Natural killer cell (primary cell): Measurements from ENCODE around the gene SLC28A2. TPM values are rescaled to one million over a fixed set of nuclear protein-coding genes. Genes with fewer than 3 reads are reported as not detected.

ENCODE experiments used
- ATAC-seq, 3 donors: fragments of 150-1000 bp in 2 of 3; fragments of 200-7000 bp in 1 of 3; cut with Tn5 transposase; 1 replicate in 1 of 3; 2 replicates in 2 of 3; pipeline ENCODE4 v1.10.0; 2021; ENCODE audit warnings: mild to moderate bottlenecking in 2 of 3, moderate library complexity in 2 of 3
- DNase-seq, 2 donors: peaks; one replicate each; pipeline versions ENCODE4 v3.0.0 to v3.0.0-alpha.2; 2013 to 2021; ENCODE audit warnings: mixed read lengths in 1 of 2
- H3K27ac ChIP-seq: one replicate; pipeline ENCODE4 v1.5.1; 2013; ENCODE audit warnings: mild to moderate bottlenecking, low read length
- H3K27me3 ChIP-seq: one replicate; pipeline ENCODE4 v1.6.1; 2013; ENCODE audit warnings: low read length; ENCODE audit not compliant: control insufficient read depth, insufficient read depth
- H3K36me3 ChIP-seq: one replicate; pipeline ENCODE4 v1.6.1; 2013; ENCODE audit warnings: low read length; ENCODE audit not compliant: control insufficient read depth, insufficient read depth
- H3K4me1 ChIP-seq: one replicate; pipeline ENCODE4 v1.6.1; 2013; ENCODE audit warnings: low read length; ENCODE audit not compliant: control insufficient read depth, insufficient read depth
- H3K4me3 ChIP-seq: one replicate; pipeline ENCODE4 v1.5.1; 2013; ENCODE audit warnings: low read length
- H3K9me3 ChIP-seq: one replicate; pipeline ENCODE4 v1.6.1; 2013; ENCODE audit warnings: low read length; ENCODE audit not compliant: control insufficient read depth, insufficient read depth
- H3K27ac Mint-ChIP-seq, 2 donors: one replicate each; pipeline ENCODE4 v1.8.0; 2022; ENCODE audit warnings: mild to moderate bottlenecking in 2 of 2, mixed read lengths in 2 of 2, moderate library complexity in 1 of 2
- H3K27me3 Mint-ChIP-seq, 2 donors: one replicate each; pipeline ENCODE4 v1.8.0; 2022; ENCODE audit warnings: low read depth in 2 of 2, mixed read lengths in 2 of 2
- H3K36me3 Mint-ChIP-seq: one replicate; pipeline ENCODE4 v1.8.0; 2022; ENCODE audit warnings: mixed read lengths
- H3K4me1 Mint-ChIP-seq, 2 donors: one replicate each; pipeline ENCODE4 v1.8.0; 2022; ENCODE audit warnings: mixed read lengths in 2 of 2
- H3K4me3 Mint-ChIP-seq: one replicate; pipeline ENCODE4 v1.8.0; 2022; ENCODE audit warnings: mild to moderate bottlenecking, moderate library complexity, mixed read lengths
- H3K9me3 Mint-ChIP-seq, 2 donors: one replicate each; pipeline ENCODE4 v1.8.0; 2022; ENCODE audit warnings: mixed read lengths in 2 of 2
- CTCF ChIP-seq: fragments of 200-600 bp; IDR thresholded peaks from one replicate; pipeline ENCODE4 v1.8.0; 2022; ENCODE audit warnings: antibody characterized with exemption
- WGBS: methylation state at CpG from one replicate; pipeline ENCODE4 v1.1.7; 2013; ENCODE audit warnings: missing lambda C conversion rate; ENCODE audit not compliant: insufficient coverage; 5-methylcytosine and 5-hydroxymethylcytosine counted together
- intact Hi-C: fragments of 100-400 bp; cut with micrococcal nuclease; formaldehyde crosslinking; loops from one replicate; pipeline ENCODE4 v1.14.2; 2022
- total RNA-seq, 4 donors: library from RNA; stranded (reverse); fragments of 120-200 nt in 1 of 4; gene quantifications; one replicate each; pipeline versions ENCODE4 v1.2.3 to v1.2.4, GENCODE V29; 2013 to 2022

SLC28A2 gene
- not detected for total RNA-seq
- total RNA-seq (2013): not detected

- H3K27me3 ChIP-seq: no peaks in the 10 kb centered on the region
- no peaks in the 10 kb centered on the region for H3K4me1 ChIP-seq
- no peaks in the 10 kb centered on the region for H3K4me1 Mint-ChIP-seq
- H3K9me3 Mint-ChIP-seq: no peaks in the 10 kb centered on the region
- no peaks in the 10 kb centered on the region for H3K9me3 ChIP-seq
- WGBS: 98% methylated on average over 11 of the region's 15 CpGs
- no peak within 1 kb of the TSS for H3K27ac Mint-ChIP-seq
- no peaks in the 10 kb centered on the region for H3K36me3 Mint-ChIP-seq
- H3K4me3 ChIP-seq: no peak within 1 kb of the TSS
- no peak within 1 kb of the TSS for H3K4me3 Mint-ChIP-seq
- intact Hi-C loops: no loop called here
- no peaks in the 10 kb centered on the region for H3K36me3 ChIP-seq
- H3K27ac ChIP-seq: no peak within 1 kb of the TSS
- no peaks in the 10 kb centered on the region for H3K27me3 Mint-ChIP-seq
- ATAC-seq: no peak
- TF ChIP-seq CTCF: no peak
- no peak for DNase-seq
Observed at GRCh38 chr15:45251888-45252287, at the start of gene SLC28A2. SLC28A2 (plus strand) TSS chr15:45252234; CDS start chr15:45253216, 982 bp downstream.

- H3K4me1 ChIP-seq: peaks cover 20% of the 10 kb centered on the region
- TF ChIP-seq CTCF: no peak
- H3K9me3 Mint-ChIP-seq: no peaks in the 10 kb centered on the region
- ATAC-seq (no peak), DNase-seq (no peak)
- no peaks in the 10 kb centered on the region for H3K36me3 ChIP-seq
- no peaks in the 10 kb centered on the region for H3K36me3 Mint-ChIP-seq
- no peak overlapping the region for H3K27ac Mint-ChIP-seq
- H3K27me3 ChIP-seq: peaks cover under 1% of the 10 kb centered on the region
- no peak overlapping the region for H3K4me3 Mint-ChIP-seq
- intact Hi-C loops: loop anchor here (5.0 to 10.0 kb wide), 3 partner anchors 382 to 918 kb away; partner anchors contain the start of genes BLOC1S6 and GOLM2
- H3K9me3 ChIP-seq: no peaks in the 10 kb centered on the region
- H3K4me3 ChIP-seq: no peak overlapping the region
- WGBS: 71% methylated on average over 3 of the region's 4 CpGs
- peaks cover 11 to 19% of the 10 kb centered on the region in 2 donors for H3K27me3 Mint-ChIP-seq
- H3K27ac ChIP-seq: no peak overlapping the region
- no peaks in the 10 kb centered on the region for H3K4me1 Mint-ChIP-seq
Observed at GRCh38 chr15:45203182-45203581, 48.9 kb upstream of the SLC28A2 start.

- peaks cover 2% of the 10 kb centered on the region for H3K27me3 ChIP-seq
- Mint-ChIP-seq H3K9me3 (no peaks in the 10 kb centered on the region), H3K27me3 (peaks cover 12 to 26% of the 10 kb centered on the region in 2 donors), H3K4me1 (no peaks in the 10 kb centered on the region), H3K36me3 (no peaks in the 10 kb centered on the region), H3K27ac (no peak overlapping the region), H3K4me3 (no peak overlapping the region)
- no peaks in the 10 kb centered on the region for H3K36me3 ChIP-seq
- DNase-seq: peak; percentile 35 to 78
- intact Hi-C loops: loop anchor here (10.0 kb wide), 2 partner anchors 380 to 920 kb away; partner anchors contain the start of genes BLOC1S6 and GOLM2
- H3K9me3 ChIP-seq: no peaks in the 10 kb centered on the region
- peak in 2 of 3 donors; percentile 8 to 16 for ATAC-seq
- TF ChIP-seq CTCF: peak; percentile 66
- peaks cover 6% of the 10 kb centered on the region for H3K4me1 ChIP-seq
- WGBS: 0% methylated on average over 1 of the region's 2 CpGs
- no peak overlapping the region for H3K4me3 ChIP-seq
- H3K27ac ChIP-seq: no peak overlapping the region
Observed at GRCh38 chr15:45205192-45205591, 46.8 kb upstream of the SLC28A2 start.

- no CpG with 5 or more reads among the region's 1 CpG for WGBS
- H3K27ac Mint-ChIP-seq: no peak overlapping the region
- Histone ChIP-seq H3K36me3 (no peaks in the 10 kb centered on the region), H3K4me1 (no peaks in the 10 kb centered on the region), H3K9me3 (no peaks in the 10 kb centered on the region), H3K4me3 (no peak overlapping the region), H3K27ac (no peak overlapping the region), H3K27me3 (peaks cover 2% of the 10 kb centered on the region)
- DNase-seq (no peak), ATAC-seq (no peak)
- no peaks in the 10 kb centered on the region for H3K36me3 Mint-ChIP-seq
- no peak for TF ChIP-seq CTCF
- H3K9me3 Mint-ChIP-seq: no peaks in the 10 kb centered on the region
- no peak overlapping the region for H3K4me3 Mint-ChIP-seq
- no peaks in the 10 kb centered on the region for H3K4me1 Mint-ChIP-seq
- intact Hi-C loops: no loop called here
- H3K27me3 Mint-ChIP-seq: peaks cover 10 to 13% of the 10 kb centered on the region in 2 donors
Observed at GRCh38 chr15:45212493-45212892, 39.5 kb upstream of the SLC28A2 start.
